HG03025 (cell line): ENCODE measurements around the gene OSBPL10.
A peak's percentile ranks its signal among the peaks of the same experiment; 100 is the strongest.

Experiments used
- ATAC-seq: cut with Tn5 transposase; IDR thresholded peaks from one replicate; pipeline ENCODE4 v1.9.1; 2021; ENCODE audit warnings: mild to moderate bottlenecking, moderate library complexity; ENCODE audit not compliant: unreplicated experiment, low FRiP score

The OSBPL10 gene

DNA sequence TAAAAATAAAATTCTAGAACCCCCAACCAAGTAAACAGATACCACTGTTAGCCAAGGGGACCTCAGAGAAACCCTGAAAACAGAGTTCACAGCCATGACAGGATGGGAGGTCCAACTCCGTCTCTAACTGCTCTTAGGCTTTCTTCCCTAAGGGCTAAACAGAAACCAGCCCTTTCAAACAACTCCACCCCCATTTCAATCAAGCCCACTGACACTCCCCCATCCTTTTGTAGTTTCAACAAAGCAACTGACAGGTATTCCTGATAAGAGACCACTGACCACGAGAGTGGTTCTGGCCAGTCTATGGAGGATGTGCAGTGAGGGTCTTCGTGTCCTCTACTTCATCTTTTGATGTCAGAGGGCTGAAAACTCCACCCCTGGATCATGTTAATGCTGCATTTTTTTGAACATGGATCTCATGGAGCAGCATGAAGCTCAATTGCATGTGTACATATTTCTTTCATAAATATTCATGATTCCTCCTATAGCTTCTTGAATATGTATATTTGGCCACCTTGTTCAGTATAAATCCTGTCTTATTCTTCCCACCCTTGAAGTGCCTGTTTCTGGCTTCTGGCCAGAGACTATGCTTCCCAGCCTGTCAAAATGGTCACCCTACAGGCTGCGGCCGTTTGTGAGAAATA, 222.6 kb downstream of the OSBPL10 start:
- ATAC-seq = no peak

DNA sequence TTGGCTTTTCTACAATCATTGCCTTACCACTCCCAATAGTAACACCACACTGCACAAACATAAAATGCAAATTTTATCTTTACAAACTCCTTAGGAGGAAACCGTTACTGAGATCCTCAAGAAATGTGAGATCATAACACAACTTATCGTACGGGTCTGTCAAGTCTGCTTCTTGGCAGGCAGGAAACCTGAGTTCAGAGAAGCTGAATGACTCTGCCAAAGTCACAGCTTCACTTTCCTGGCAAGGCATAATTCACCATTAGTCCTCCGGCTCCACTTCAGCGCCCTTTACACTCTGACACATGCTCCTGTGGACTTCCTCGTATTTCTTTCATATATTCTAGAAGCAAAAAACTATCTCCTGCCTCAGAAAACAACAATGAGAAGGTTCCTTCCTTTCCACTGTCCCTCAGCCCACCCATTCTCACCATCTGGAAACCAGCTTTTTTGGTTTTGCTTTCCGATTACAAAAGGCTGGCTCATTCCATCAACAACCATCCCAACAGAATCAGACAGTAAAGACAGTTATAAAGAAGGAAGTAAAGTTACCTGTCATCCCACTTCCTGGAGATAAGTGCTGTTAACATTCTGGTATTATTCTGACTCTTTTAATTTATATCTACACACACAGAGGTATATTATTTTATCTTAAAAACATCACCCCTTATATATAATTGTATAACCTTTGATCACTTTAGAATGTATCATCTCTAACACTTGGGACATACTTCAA, 225.0 kb downstream of the OSBPL10 start:
- no peak for ATAC-seq

DNA sequence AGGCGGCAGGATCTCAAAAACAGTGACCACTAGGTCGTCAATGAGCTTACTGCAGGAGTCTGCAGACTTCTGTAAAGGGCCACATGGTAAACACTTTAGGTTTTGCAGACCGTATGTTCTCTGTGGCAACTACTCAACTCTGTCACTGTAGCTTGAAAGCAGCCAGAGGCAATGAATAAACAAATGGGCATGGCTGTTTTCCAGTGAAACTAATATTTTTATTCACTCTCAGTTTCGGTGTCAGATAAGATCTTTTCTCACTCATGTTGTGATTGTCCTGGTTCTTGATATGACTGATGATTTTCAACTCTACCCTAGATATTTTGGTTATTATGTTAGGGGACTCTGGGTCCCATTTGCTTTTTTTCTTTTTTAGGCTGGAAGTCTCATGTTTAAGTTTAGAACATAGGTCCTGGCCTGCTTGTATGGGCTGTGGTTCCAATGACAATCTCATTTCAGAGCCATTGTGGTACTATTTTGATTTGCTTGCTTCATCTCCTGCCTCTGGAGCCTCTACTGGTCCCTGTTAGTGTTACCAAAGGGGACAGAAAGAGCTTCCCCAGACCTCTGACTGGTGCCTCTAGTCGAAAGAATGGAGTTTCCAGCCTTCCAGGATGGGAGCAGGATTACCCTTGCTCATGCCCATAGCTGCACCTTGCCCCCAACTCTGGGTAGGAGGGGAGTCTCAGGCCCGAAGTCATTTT, 226.3 kb downstream of the OSBPL10 start:
- peak; percentile 89 for ATAC-seq

DNA sequence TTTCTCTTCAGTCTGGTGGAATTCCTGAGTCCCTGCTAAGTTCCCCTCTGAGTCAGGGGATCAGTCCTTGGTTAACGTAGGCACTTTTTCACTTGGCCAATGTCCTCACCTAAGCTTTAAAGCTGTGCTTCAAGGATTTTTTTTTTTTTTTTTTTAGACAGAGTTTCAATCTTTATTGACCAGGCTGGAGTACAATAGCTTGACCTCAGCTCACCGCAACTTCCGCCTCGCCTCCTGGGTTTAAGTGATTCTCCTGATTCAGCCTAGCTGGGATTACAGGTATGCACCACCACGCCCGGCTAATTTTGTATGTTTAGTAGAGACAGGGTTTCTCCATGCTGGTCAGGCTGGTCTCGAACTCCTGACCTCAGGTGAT, 228.0 kb downstream of the OSBPL10 start:
- ATAC-seq = no peak

DNA sequence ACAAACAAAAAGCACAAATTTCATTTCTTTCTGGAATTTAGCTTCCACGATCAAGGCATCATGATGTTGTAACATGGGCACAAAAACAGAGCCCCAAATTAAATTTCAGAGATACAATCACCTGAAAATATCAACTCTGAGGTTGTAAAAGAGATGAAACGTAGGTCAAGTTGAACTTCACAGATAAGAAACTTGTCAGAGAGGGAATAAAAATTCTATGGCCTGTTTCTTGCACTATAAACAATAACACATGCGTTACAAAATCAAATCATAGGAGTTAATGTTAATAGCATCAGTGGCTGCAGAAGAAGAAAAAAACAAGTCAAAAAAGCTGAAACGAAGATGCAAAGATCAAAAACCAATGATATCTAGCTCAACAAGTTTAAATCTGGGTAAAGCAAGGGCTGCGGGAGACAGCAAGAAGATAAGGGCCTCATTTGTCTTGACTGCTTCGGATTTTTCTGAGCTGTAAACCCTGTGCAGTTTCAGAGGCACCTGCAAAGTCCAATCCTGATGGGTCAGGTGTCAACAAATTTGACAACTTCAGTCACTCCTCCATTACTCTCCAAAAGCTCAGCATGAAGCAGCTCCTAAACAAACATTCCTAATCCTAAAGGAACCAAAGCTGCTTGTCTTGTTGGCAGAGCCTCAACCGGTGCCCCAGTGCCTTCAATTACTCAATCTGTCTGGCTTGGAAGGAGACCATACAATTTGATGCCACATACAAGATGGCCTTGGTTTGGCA, 228.6 kb downstream of the OSBPL10 start:
- ATAC-seq = no peak

DNA sequence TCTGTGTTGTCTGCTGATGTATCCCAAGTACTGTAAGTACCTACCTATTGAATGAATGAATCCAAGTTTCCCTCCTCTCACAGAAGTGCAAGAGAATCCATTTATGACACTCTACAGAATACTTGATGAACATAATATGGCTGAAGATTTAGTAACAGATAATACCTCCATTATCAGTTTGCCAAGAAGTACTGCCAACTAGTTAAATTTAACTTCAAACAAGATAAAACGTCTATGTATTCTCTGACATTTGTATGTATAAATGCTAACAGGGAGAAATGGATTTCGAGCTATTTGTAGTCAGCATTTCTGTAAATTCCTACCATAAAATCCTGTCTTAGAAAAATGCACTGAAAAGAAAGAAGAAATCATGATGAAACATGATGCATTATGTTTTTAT, 230.7 kb downstream of the OSBPL10 start:
- ATAC-seq = no peak

DNA sequence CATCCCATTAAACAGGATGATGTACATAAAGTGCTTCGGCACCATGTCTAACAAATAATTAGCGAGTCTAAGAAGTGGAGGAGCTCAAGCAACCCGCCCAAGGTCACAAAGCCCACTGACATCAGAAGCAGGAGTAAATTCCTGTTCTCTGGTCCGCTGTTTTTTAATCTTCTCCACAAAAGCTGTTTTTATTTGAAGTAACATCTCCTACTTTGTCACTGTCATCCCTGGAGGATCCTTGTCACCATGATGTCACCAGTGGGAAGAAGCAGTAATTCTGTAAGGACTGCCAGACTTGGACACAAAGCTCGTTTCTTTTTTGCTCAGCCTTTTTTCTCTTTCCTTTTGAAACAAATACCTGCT, 232.1 kb downstream of the OSBPL10 start:
- ATAC-seq = no peak

DNA sequence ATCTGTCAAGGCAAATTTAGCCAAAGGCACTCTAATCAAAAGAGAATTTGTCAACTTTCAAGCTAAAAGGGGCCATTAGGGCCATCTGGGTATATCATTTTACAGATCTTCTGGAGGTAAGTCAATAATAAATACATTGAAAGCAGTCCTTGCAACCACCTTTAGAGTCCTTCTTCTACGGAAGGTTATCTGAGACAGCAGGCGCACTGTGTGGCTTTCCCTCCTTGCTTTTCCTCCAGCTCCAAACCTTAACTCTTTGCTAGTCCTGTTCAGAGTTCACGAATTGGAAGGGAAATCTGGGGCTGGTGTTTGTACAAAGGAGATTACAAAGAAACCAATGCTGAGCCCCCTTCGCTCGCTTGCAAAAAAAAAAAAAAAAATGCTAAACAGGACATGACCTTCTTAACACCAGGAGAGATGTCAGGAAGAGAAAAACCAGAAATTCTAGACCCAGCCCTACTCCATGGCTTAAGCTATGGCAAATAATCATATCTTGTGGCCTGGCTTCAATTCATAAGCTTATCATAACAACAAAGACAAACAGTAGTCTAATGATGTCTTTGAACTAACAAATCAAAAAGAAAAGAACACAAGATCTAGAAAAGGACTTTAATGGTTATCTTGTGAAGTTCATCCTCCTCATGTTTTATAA, 232.7 kb downstream of the OSBPL10 start:
- no peak for ATAC-seq

DNA sequence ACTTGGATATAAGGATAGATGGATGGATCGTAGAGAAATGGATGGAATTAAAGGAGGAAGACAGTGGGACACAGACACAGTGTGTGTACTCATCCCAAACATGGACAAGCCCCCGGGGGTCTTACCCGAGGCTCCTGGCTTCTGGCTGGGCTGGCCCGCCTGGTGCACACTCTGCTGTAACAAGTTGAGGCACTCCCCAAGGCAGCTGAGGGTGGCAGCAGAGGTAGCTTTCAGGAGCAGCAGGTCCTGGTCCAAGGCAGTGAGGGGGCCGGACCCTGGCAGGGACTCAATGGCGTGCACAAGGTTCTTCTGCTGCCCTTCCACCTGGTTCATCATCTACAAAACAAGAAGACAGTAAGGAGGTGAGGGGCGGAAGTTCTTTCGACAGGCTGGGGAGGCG, 233.3 kb downstream of the OSBPL10 start:
- ATAC-seq = no peak

DNA sequence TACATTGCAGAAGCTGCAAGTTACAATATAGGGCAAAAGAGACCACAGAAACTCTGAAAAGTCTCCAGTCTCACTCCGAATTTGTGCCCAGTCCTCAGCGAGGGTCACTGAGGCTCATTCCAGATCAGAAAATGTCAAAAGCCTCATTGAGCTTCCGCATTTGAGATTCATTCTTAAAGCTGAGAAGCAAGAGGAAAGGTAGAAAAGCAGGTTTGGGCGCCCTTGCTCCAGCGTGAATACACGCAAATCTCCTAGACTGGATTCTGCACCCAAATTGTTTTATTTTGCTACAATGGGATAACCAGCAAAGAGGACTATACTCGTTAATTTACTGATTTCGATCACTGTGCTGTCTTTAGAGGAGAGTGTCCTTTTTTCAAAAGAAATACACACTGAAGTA, 236.1 kb downstream of the OSBPL10 start:
- ATAC-seq = no peak

DNA sequence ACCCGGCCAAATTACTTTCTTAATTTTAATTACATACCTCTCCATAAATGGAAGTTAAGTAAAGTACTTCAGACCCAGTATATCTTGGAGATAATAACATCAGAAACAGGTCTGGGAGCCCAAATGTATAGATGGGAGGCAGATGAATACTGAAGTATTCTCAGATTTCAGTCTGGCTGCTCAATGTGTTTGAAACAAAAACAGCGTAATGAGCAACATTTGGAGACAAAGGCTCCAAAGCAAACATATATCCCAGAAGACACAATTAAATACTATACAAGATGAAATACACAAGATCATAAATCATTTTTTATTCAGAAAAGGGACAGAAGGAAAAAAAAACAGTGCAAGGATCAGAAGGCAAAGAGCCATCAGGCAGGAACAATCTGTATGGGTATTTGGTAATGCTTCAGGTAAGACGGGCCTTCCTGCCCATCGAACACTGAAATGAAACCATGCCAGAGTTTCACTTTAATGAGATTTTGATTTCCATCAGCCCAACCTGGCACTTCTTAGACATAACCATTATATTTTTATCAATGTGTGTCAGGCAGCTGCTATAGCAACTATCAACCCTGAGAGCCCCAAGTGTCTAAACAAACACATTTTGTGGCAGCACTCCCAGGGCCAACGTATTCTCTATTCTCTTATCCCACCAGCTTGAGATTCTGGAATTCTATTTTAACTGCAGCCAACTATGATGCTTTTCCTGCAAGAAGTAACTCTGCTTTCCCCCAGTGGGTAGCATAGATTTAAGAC, 237.6 kb downstream of the OSBPL10 start:
- ATAC-seq = no peak

DNA sequence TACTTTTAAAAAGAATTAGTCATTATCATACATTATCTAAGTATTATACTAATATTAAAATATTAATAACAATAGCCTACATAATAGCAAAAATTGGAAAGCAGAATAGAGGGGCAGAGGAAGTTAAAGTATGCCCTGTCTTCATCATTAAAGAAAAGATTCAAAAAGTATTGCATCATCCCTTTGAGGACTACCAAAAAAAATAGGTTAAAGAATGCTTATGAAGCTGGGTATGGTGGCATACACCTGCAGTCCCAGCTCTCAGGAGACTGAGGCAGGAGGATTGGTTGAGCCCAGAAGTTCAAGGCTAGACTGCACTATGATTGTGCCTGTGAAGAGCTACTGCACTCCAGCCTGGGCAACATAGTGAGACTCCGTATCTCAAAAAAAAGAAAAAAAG, 240.7 kb downstream of the OSBPL10 start:
- ATAC-seq = no peak

DNA sequence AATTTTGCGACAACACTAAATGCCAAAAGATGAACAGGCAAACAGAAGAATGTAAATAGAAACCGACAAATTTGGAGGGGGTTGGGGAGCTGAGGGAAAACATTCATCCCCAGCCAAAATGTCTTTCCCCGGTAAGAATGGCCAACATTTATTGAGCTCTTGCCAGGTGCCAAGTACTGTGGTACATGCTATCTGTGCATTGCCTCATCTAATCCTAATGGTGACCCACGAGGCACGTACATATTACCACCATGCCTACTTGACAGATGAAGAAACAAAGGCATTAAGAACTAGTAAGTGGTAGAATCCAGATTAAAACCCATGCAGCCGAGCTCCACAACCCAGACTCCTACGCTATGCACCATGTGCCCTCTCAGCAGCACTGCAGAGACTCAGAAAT, 242.7 kb downstream of the OSBPL10 start:
- ATAC-seq = no peak

DNA sequence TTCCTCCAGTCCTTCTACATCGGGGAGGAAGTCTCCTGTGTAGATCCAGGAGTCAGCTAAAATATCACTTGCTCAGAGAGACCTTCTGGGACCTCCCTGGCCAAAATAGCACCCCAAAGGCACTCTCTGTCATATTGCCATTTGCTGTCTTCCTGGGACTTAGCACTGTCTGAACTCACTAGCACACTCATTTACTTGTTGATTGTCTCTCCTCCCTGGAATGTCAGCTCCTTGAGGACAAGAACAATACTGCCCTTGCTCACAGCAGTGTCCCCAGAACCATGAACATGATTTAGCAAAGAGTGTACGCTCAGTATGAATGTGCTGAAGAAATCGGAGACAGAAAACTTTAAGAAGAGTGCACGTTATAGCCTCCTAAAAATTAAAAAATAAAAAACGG, 245.4 kb downstream of the OSBPL10 start:
- no peak for ATAC-seq

DNA sequence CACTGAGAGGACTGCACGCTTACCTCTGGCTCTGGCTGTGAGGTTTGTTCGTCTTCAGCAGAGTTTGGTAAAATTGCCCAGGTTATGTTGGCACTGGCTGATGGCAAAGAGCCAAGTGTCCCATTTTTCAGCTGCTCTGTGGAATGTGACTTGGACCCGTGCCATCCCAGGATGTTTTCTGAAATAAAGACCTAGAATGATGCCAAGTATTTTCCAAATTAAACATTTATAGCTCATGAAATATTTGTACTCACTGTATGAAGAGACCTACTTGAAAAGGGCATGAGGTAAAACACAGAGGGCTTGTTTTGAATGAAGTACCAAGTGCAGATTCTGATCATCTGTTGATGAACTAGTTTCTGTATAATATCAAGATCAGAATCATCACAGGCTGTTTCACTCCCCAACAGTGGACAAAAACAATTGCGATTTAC, 247.8 kb downstream of the OSBPL10 start:
- ATAC-seq = no peak

DNA sequence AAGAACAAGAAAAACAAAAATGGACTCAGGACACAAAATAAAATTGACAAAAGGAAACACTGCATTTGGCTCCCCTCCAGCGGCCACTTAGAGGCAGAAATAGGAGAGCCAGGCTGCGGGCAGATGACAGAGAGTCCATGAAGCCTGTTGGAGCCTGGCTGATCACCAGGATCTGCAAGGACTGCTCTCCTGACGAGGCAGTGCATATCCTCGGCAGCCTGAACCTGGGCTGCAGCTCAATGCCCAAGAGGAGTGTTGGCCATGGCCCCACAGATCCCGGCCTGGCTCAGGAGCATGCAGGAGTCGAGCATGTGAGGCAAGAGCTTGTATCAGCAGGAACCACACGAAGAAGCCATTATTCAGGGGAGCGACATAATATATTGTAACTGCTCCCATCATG, 248.5 kb downstream of the OSBPL10 start:
- no peak for ATAC-seq

DNA sequence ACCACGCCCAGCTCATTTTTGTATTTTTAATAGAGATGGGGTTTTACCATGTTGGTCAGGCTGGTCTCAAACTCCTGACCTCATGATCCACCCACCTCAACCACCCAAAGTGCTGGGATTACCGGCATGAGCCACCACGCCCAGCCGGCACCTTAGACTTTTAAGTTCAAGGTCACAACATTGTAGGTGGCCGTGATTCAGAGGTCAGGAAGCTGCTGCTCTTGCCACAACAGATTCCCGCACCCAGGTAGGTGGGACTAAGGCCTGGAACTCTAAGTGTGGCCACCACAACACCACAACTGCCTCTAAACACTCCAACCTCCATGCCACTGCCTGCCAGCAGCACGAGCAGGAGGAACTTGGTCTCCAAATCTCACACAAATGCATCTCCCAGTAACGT, 251.5 kb downstream of the OSBPL10 start:
- ATAC-seq = no peak

DNA sequence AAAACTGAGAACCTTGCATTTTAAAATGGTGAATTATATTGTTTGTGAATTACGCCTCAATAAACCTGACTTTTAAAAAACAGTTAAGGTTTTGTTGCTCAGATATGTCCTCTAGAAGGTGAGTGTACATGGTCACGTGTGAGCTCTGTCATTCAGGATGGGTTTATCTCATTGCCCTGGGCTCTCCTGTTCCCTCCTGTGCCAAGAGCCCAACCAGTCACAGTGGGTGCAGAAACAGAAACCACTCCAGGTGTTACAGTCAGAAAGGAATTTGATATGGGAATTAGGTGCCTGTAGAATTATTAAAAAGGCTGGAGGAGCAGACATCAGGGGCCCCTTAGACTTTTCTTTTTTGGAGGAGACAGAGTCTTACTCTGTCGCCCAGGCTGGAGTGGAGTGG, 252.0 kb downstream of the OSBPL10 start:
- no peak for ATAC-seq

DNA sequence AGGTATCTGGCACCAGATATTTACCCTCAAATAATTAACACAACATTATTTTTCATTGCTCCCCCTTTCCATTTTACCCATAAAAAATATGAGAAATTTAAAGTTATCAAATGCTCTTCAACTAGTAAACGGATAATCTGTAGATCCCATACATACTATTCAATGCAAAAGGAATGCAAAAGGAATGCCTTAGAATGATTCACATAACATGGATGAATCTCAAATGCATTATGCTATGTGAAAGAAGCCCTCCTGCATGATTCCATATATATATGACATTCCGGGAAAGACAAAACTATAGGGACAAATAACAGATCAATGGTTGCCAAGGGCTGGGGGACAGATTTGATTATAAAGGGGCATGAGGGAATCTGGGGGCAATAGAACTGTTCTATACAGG, 252.7 kb downstream of the OSBPL10 start:
- ATAC-seq = no peak

DNA sequence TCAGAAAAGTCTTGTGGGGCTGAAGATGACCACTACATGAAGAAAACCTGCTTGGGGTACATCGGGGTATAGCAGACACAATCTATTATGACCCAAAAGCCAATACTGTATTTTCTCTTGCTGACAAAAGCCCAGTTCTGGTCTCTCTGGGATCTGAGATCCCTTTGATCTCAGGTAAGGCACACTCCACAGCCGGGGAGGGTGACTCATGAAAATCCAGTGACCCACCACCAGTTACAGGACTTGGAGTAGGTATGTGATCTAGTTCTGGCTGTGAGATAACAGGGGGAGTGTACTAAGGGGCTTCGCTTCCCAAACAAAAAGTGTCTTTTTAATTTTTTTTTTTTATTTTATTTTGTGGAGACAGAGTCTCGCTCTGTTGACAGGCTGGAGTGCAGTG, 255.1 kb downstream of the OSBPL10 start:
- ATAC-seq = no peak
